ENCODE results near the gene SPRYD3.

GRCh38 chr12:53107122-53107521 lies 27.9 kb upstream of the SPRYD3 start:
- TF ChIP-seq TAF1 (IDR thresholded peaks at IDR 0.05; ENCODE audit: borderline replicate concordance, insufficient read depth, low read length) (no peak), REST (IDR thresholded peaks at IDR 0.05; ENCODE audit: insufficient read depth in 1 of 2, low read depth in 2 of 2, low read length in 2 of 2) (no peak)
